SK-N-MC (cell line): ENCODE data around the gene SIT1.
A peak's percentile ranks its signal among the peaks of the same experiment; 100 is the strongest.

Experiments
- DNase-seq: peaks from one replicate; pipeline ENCODE4 v3.0.0-alpha.2; 2011; ENCODE audit warnings: low read depth, low spot score
- H3K27ac ChIP-seq: fragments of 200-600 bp; sonication (generic); 2 replicates; pipeline ENCODE4 v1.5.1; 2016; ENCODE audit warnings: mixed run types
- H3K36me3 ChIP-seq: fragments of 200-600 bp; sonication (generic); 2 replicates; pipeline ENCODE4 v1.6.1; 2017; ENCODE audit warnings: antibody characterized with exemption, low read length, mixed read lengths; ENCODE audit not compliant: insufficient read depth
- H3K4me3 ChIP-seq: fragments of 200-600 bp; sonication (generic); 2 replicates; pipeline ENCODE4 v1.5.1; 2016
- H3K9ac ChIP-seq: fragments of 200-600 bp; sonication (generic); 2 replicates; pipeline ENCODE4 v1.8.0; 2017; ENCODE audit warnings: mixed run types, mixed read lengths; ENCODE audit not compliant: insufficient read length
- H3K9me3 ChIP-seq: fragments of 200-600 bp; sonication (generic); 2 replicates; pipeline ENCODE4 v1.6.1; 2017; ENCODE audit warnings: low read depth, mild to moderate bottlenecking, antibody characterized with exemption, low read length, moderate library complexity, mixed read lengths
- EZH2 ChIP-seq: fragments of 200-600 bp; sonication (generic); IDR thresholded peaks from one replicate; pipeline ENCODE4 v1.6.1; 2017; ENCODE audit warnings: antibody characterized with exemption
- FOXP2 ChIP-seq: optimal IDR thresholded peaks from 2 replicates; pipeline ENCODE3; 2011; ENCODE audit warnings: mild to moderate bottlenecking, moderate library complexity; ENCODE audit not compliant: insufficient read depth; ENCODE audit errors: extremely low read length, control extremely low read depth
- POLR2AphosphoS5 ChIP-seq: IDR thresholded peaks from 2 replicates; pipeline ENCODE4 v1.6.1; 2012; ENCODE audit warnings: mild to moderate bottlenecking, low read depth, low read length, borderline replicate concordance

Gene SIT1, protein sequence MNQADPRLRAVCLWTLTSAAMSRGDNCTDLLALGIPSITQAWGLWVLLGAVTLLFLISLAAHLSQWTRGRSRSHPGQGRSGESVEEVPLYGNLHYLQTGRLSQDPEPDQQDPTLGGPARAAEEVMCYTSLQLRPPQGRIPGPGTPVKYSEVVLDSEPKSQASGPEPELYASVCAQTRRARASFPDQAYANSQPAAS

DNA sequence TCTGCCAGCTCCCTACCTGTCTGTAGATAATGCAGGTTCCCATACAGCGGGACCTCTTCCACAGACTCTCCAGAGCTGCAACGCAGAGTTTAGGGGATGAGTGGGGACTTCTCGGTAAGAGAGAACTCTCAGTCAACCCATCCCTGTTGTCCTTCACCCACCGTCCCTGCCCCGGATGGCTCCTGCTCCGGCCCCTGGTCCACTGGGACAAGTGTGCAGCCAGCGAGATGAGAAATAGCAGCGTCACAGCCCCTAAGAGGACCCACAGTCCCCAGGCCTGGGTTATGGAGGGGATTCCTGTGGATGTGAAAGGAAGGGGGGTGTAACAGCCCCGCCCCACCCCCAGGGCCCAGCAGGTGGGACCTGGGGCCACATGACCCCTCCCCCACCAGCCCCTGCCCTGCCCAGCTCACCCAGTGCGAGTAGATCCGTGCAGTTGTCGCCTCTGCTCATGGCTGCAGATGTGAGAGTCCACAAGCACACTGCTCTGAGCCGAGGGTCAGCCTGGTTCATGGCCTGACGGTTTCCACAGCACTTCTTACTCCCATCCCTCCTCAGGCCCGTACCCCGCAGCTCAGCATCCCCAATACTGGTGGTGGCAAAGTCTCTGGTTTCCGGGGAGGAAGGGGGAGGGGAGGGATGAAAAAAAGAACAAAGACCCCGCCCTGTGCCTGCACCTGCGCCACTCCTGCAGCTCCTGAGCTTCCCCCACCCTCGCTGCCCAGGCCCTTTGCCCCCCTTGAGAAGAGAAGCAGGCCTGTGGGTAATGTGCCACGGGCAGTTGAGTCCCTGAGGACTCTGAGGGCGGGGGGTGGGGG, at the start of gene SIT1:
SIT1 (minus strand) TSS at position 591 of the 818 bp plus-strand sequence; CDS start at position 513, 78 bp downstream.
- no peaks in the 10 kb centered on the region for H3K36me3 ChIP-seq
- no peak within 1 kb of the TSS for H3K4me3 ChIP-seq
- H3K27ac ChIP-seq: no peak within 1 kb of the TSS
- H3K9me3 ChIP-seq: no peaks in the 10 kb centered on the region
- no peak for TF ChIP-seq POLR2AphosphoS5
- no peak for TF ChIP-seq EZH2
- no peak for TF ChIP-seq FOXP2
- DNase-seq: no peak
- H3K9ac ChIP-seq: no peak within 1 kb of the TSS

DNA sequence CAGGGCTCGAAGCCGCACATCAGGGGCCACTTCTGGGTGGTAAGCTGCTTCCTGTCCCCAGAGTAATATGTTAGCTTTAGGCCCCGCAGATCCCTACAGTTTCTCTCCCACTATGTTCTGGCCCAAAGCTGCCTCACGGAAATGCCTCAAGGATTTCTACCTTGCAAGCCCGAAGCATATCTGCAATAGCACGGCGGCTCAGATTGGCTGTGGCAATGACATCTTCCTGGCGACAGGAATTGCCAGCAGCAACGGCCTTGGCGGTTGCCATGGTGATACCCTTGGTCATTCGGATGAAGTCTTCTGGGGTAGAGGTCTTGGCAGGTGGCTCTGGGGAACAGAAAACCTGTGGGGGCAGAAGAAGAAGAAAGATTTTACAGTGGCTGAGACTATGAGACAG, 49.3 kb upstream of the SIT1 start:
- Histone ChIP-seq H3K27ac (no peak overlapping the region), H3K4me3 (no peak overlapping the region), H3K9ac (no peak overlapping the region), H3K9me3 (no peaks in the 10 kb centered on the region), H3K36me3 (peaks cover 90% of the 10 kb centered on the region)
- TF ChIP-seq POLR2AphosphoS5 (no peak), EZH2 (no peak), FOXP2 (no peak)
- DNase-seq: no peak

DNA sequence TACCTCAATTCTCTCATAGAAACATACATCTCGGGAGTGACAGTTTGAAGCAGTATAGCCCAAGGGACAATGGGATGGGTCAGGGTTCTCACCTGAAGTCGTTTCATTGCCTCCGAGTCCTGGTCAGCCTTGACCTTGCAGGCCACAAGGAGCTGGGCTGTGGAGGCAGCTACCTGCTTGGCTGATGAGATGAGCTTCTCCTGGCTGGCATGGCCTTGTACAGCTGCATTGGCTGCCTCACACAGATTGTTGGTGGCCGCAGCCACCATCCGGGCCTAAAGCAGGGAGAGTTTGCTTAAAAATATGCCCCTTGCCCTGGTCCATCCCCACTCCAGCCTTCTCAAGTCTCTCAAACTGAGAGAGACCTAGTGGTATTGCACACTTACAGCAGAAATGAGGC, 47.5 kb upstream of the SIT1 start:
- no peak for TF ChIP-seq EZH2
- TF ChIP-seq FOXP2: no peak
- TF ChIP-seq POLR2AphosphoS5: no peak
- H3K36me3 ChIP-seq: peaks cover 72% of the 10 kb centered on the region

DNA sequence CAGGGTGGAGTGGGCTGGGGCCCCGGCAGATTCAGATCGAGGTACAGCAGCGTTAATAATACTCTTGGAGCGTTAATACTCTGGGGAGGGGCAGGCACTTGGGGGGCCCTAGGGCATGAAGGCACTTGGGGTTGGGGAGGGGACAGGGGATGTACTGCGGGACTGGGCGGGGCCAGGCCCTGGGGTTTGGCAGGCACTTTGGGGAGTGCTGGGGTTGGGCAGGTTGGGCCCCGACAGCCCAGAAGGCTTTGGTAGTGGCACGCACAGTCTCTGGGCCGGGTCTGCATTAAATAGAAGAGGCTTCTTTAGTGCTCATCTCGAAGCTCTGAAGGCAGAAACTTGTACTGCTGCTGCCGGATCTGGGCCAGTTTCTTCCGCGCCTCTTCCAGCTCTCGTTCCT, 46.8 kb upstream of the SIT1 start:
- Histone ChIP-seq H3K4me3 (no peak overlapping the region), H3K27ac (no peak overlapping the region), H3K9ac (no peak overlapping the region), H3K36me3 (peaks cover 65% of the 10 kb centered on the region), H3K9me3 (no peaks in the 10 kb centered on the region)
- no peak for DNase-seq
- no peak for TF ChIP-seq EZH2
- TF ChIP-seq POLR2AphosphoS5: no peak
- TF ChIP-seq FOXP2: no peak

More for the DNA sequence above, 47.5 kb upstream of the SIT1 start:
- H3K27ac ChIP-seq: no peak overlapping the region
- DNase-seq: no peak
- no peaks in the 10 kb centered on the region for H3K9me3 ChIP-seq
- H3K4me3 ChIP-seq: no peak overlapping the region
- no peak overlapping the region for H3K9ac ChIP-seq

DNA sequence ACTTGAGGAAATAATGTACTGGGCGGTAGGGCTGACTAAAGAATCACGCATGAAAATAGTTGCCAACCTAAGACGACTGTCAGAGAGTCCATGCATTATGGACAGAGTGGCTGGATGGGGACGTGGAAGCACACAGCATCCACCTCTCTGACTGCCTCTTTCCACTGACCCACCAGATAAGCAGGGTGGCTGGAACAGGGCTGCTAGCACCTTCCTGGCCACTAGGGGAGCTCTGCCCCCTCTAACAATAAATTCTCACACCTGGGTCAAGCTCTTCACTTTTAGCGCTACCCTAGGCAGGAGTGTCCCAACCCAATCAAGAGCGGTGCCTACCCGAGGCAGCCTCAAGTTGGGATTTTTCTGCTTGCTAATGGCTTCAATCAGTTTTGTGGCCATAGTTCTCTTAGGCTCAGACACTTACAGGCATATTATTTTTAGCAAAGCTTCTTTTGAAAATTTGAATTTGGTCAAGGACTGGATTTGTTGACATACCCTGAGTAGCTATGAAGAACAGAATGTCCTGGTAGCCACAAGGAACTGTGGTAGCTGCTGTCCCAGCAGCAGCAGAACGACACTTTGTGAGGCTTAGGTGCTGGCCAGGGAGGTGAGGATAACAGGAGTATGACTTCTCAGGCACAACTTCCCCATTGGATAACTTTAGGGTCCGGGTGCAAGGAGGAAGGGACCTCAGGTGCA, 45.9 kb upstream of the SIT1 start:
- no peak overlapping the region for H3K27ac ChIP-seq
- no peak for DNase-seq
- peaks cover 58% of the 10 kb centered on the region for H3K36me3 ChIP-seq

DNA sequence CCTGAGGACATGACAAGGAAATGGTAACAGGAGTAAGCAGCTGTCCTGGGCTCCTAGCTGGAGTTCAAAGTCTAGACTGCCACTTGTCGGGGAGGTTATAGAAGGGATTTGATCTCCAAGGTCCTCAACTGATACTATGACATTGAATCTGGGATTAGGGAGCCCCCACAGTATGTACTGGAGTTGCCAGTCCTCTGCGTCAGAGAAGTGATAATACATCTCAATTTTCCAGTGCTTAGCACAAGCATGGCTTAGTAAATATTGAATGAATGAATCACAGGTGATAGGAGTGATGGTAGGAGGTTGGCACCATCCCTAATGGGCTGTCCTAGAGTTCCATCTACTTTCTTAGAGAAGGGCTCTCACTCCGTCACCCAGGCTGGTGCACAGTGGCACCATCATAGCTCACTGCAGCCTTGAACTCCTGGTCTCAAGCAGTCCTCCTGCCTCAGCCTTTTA, 45.2 kb upstream of the SIT1 start:
- H3K36me3 ChIP-seq: peaks cover 52% of the 10 kb centered on the region
- TF ChIP-seq POLR2AphosphoS5: no peak
- TF ChIP-seq EZH2: no peak
- TF ChIP-seq FOXP2: no peak
- H3K4me3 ChIP-seq: no peak overlapping the region
- H3K27ac ChIP-seq: no peak overlapping the region
- no peaks in the 10 kb centered on the region for H3K9me3 ChIP-seq
- DNase-seq: no peak
- no peak overlapping the region for H3K9ac ChIP-seq

More for the DNA sequence above, 45.9 kb upstream of the SIT1 start:
- Histone ChIP-seq H3K9ac (no peak overlapping the region), H3K4me3 (no peak overlapping the region), H3K9me3 (no peaks in the 10 kb centered on the region)
- no peak for TF ChIP-seq FOXP2
- TF ChIP-seq EZH2: no peak
- TF ChIP-seq POLR2AphosphoS5: no peak

DNA sequence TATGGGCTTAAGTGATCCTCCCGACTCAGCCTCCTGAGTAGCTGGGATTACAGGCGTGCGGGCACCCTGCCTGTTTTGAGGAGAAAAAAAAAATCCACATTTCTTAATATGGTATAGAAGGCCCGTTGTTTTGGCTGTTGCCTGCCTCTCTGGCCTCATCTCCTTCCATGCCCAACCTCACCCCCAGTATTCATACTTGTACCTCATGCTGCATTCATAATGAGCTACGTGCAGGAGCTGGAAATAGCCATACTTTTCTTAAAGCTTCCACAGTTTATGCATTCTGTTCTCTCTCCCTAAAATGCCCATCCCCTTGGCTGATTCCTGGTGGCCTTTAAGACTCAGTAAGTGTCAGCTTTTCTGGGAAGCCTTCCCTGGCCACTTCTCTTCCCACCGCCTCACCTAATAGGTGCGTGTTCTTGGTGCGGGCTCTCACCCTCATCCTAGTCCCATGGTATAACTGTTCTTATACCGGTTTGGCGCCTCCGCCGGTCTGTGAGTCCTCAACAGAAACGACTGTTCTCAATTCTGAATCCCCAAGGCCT, 41.1 kb upstream of the SIT1 start:
- no peak for DNase-seq
- Histone ChIP-seq H3K9ac (no peak overlapping the region), H3K9me3 (no peaks in the 10 kb centered on the region), H3K36me3 (peaks cover 10% of the 10 kb centered on the region), H3K4me3 (no peak overlapping the region), H3K27ac (peak overlapping the region; percentile 81; the same call in 1 of the 2 replicates)
- TF ChIP-seq EZH2 (no peak), POLR2AphosphoS5 (no peak), FOXP2 (no peak)

DNA sequence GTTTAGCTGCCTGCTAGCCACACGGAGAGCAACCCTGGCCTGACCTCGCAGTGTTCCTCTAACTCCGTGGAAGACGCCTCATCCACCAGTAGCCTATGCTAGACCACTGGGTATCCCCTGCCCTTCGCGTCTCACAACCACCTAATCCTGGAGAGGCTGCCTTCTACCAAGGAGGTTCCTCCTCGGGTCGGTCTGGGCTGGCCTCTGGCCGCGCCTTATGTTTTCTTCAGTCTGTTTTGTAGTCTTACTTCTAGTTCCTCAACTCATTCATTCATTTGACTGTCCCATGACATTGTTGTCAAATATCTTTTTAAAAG, 40.6 kb upstream of the SIT1 start:
- Histone ChIP-seq H3K4me3 (peak overlapping the region; percentile 96), H3K36me3 (peaks cover 5% of the 10 kb centered on the region; the same call in 1 of the 2 replicates)
- DNase-seq: no peak

More for the DNA sequence above, 40.6 kb upstream of the SIT1 start:
- no peak for TF ChIP-seq FOXP2
- no peak for TF ChIP-seq EZH2
- no peak for TF ChIP-seq POLR2AphosphoS5
- H3K9me3 ChIP-seq: no peaks in the 10 kb centered on the region
- H3K27ac ChIP-seq: peak overlapping the region; percentile 81
- peak overlapping the region; percentile 90 for H3K9ac ChIP-seq
